ENCODE measurements around the gene RFX2. TPM values are rescaled to one million over a fixed set of nuclear protein-coding genes. Genes with fewer than 3 reads are reported as not detected.

Gene RFX2
- total RNA-seq, 1 experiment from 2014 or later: 3.7 TPM

DNA sequence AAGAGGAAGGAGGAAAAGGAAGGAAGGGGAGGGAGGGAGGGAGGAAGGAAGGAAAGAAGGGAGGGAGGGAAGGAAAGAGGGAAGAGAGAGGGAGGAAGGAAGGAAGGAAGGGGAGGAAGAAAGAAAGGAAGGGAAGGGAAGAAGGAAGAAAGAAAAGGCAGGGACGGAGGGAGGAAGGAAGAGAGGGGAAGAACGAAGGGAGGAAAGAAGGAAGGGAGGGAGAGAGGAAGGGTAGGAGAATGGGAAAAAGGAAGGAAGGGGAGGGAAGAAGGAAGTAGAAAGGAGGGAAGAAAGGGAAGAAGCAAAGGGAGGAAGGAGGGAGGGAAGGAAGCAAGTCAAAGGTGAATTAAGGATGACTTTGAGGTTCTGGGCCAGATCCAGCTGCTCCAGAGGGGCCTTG, 28.2 kb upstream of the RFX2 start:
- Histone ChIP-seq H4K8ac (replicated peaks; ENCODE audit: insufficient read length, low read depth, low read length) (no peak overlapping the region), H2BK12ac (ENCODE audit: insufficient read length, low read depth, low read length) (no peak overlapping the region), H3K23ac (ENCODE audit: insufficient read length, low read depth, low read length) (no peak overlapping the region), H3K23me2 (ENCODE audit: insufficient read length, low read depth, low read length, poor library complexity, severe bottlenecking) (no peaks in the 10 kb centered on the region), H3K9me3 (ENCODE audit: control insufficient read depth, low read depth, low read length) (no peaks in the 10 kb centered on the region), H3K27me3 (ENCODE audit: insufficient read depth, low read length) (no peaks in the 10 kb centered on the region), H4K91ac (ENCODE audit: insufficient read length, low read depth, low read length) (no peak overlapping the region), H2AFZ (ENCODE audit: low read length) (no peak overlapping the region), H2BK20ac (ENCODE audit: low read depth, low read length, poor library complexity, severe bottlenecking) (no peak overlapping the region), H2BK15ac (ENCODE audit: low read depth, low read length) (no peak overlapping the region), H3K79me2 (ENCODE audit: insufficient read depth, low read length) (no peaks in the 10 kb centered on the region), H2BK120ac (ENCODE audit: low read depth, low read length, poor library complexity, severe bottlenecking) (no peak overlapping the region), H4K5ac (ENCODE audit: insufficient read length, low read depth, low read length) (no peak overlapping the region), H3K56ac (ENCODE audit: insufficient read length, low read depth, low read length) (no peak overlapping the region), H3K27ac (ENCODE audit: insufficient read length, low read depth, low read length) (no peak overlapping the region), H3K79me1 (ENCODE audit: insufficient read depth, low read depth, low read length, poor library complexity, severe bottlenecking) (no peaks in the 10 kb centered on the region), H3K4ac (ENCODE audit: low read depth, low read length) (no peak overlapping the region), H3K4me2 (ENCODE audit: insufficient read depth, insufficient read length, low read length) (no peak overlapping the region), H2BK5ac (ENCODE audit: insufficient read length, low read length) (no peak overlapping the region), H3K9ac (ENCODE audit: extremely low read depth, insufficient read length, low read length) (no peak overlapping the region), H3K14ac (ENCODE audit: insufficient read depth, low read length) (no peak overlapping the region), H4K20me1 (ENCODE audit: control insufficient read depth, insufficient read depth, insufficient read length) (no peaks in the 10 kb centered on the region), H3K18ac (ENCODE audit: insufficient read length, low read depth, low read length) (no peak overlapping the region), H3K4me1 (ENCODE audit: insufficient read depth, low read length) (no peaks in the 10 kb centered on the region; the same call in 1 of the 2 replicates), H3T11ph (ENCODE audit: low read length) (no peak overlapping the region), H2AK5ac (ENCODE audit: insufficient read length, low read length) (no peak overlapping the region)
- Mint-ChIP-seq H3K9me3 (peaks cover 13 to 63% of the 10 kb centered on the region in 2 experiments; a peak in 4 of 5 replicates), H3K27me3 (ENCODE audit: low read depth) (peaks cover 13% of the 10 kb centered on the region), H3K4me3 (no peak overlapping the region), H3K36me3 (ENCODE audit: insufficient read depth in 1 of 3, low read depth in 3 of 3) (peaks cover 0 to 2% (median 0%) of the 10 kb centered on the region in 3 experiments; a peak in 1 of 7 replicates), H3K27ac (no peak overlapping the region), H3K4me1 (peaks cover 0 to 4% of the 10 kb centered on the region in 2 experiments; a peak in 2 of 4 replicates)
- TF ChIP-seq, protein P1, sequence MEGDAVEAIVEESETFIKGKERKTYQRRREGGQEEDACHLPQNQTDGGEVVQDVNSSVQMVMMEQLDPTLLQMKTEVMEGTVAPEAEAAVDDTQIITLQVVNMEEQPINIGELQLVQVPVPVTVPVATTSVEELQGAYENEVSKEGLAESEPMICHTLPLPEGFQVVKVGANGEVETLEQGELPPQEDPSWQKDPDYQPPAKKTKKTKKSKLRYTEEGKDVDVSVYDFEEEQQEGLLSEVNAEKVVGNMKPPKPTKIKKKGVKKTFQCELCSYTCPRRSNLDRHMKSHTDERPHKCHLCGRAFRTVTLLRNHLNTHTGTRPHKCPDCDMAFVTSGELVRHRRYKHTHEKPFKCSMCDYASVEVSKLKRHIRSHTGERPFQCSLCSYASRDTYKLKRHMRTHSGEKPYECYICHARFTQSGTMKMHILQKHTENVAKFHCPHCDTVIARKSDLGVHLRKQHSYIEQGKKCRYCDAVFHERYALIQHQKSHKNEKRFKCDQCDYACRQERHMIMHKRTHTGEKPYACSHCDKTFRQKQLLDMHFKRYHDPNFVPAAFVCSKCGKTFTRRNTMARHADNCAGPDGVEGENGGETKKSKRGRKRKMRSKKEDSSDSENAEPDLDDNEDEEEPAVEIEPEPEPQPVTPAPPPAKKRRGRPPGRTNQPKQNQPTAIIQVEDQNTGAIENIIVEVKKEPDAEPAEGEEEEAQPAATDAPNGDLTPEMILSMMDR (conservative IDR thresholded peaks at IDR 0.05): no peak
- WGBS (ENCODE audit: extremely low coverage, insufficient read length, low lambda C conversion rate): 57% methylated on average over 1 of the region's 2 CpGs
- no peak for DNase-seq
